ENCODE results near the gene ACSL4.
"Not testable (repeated sequence)": the region's sequence is repeated elsewhere in the genome, so short reads cannot be mapped to it uniquely, and the experiment has no call there.

The ACSL4 gene

DNA sequence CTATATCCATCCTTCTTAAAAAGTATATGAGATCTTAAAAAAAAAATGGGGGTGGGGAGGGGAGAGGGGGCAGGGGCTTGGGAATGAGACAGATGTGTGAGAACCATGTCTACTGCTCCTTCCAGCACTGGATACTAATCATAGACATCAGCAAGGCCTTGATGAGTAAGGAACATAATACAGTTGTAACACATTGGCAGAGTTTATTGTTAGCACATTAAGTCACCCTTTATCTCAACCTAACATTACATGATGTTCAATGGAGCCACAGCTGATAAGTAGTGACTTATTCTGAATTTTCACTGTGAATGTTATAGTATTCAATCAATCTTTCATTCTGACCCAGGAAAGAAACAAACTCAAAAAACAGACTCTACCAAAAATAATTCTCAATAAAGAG, 60.8 kb downstream of the ACSL4 start:
- DNase-seq (ENCODE audit: low spot score) = no peak

DNA sequence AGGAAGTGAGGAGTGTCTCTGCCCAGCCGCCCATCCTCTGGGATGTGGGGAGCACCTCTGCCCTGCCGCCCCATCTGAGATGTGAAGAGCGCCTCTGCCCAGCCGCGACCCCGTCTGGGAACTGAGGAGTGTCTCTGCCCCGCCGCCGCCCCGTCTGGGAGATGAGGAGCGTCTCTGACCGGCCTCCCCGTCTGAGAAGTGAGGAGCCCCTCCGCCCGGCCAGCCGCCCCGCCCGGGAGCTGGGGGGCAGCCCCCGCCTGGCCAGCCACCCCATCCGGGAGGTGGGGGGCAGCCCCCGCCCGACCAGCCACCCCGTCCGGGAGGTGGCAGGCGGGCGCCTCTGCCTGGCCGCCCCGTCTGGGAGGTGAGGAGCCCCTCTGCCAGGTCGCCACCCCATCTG, 61.9 kb downstream of the ACSL4 start:
- DNase-seq (ENCODE audit: low spot score) = not testable (repeated sequence)

DNA sequence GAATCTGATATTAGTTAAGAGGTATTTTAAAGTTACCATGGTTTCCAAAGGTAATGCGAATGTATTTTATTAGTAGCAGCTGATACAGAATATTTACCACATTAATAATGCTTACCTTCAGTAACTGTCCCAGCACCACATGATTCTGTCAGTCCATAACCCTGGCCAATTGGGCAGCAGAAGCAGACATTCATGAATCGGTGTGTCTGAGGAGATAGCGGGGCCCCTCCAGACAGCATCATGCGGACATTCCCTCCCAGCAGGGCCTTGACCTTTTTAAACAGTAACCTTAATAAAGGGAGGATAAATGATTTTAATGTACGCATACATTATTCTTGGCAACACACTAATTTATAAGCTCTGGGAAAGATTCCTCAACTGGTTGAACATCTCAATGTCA, 65.1 kb downstream of the ACSL4 start:
- DNase-seq (ENCODE audit: low spot score) = no peak

DNA sequence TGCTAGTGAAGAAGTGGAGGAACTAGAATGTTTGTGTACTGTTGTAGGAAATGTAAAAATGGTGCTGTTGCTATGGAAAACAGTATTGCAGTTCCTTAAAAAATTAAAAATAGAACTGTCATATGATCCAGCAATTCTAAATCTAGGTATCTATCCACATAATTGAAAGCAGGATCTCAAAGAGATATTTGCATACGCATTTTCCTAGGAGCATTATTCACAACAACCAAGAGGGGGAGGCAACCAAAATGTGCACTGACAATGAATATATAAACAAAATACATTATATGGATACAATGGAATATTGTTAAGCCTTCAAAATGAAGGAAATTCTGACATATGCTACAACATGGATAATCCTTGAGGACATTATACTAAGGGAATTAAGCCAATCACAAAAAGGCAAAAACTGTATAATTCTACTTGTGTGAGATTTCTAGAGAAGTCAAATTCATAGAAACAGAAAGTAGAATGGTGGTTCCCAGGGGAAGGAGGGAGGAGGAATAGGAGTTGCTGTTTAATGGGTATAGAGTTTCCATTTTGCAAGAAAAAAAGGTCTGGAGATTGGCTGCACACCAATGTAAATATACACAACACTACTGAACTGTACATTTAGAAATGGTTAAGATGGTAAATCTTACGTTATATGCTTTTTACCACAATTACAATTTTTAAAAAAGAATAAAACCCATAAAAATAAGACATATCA, 72.5 kb downstream of the ACSL4 start:
- DNase-seq (ENCODE audit: low spot score) = no peak

DNA sequence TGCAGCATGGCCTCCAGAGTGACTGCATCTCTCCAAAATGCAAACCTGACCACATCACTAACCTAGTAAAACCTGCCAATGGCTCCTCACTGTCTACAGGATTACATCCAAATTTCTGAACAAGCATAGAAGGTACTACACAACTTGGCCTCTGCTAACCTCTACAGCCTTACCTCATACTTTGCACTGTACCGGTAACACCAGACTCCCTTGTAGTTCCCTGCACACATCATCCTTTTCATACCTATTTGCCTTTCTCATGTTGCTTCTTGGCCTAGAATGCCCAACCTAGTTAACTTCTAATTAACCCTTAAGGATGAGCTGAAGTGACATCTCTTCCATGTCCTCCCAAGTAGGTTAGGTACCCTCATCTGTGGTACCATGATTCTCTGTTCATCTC, 74.7 kb downstream of the ACSL4 start:
- DNase-seq (ENCODE audit: low spot score) = no peak

DNA sequence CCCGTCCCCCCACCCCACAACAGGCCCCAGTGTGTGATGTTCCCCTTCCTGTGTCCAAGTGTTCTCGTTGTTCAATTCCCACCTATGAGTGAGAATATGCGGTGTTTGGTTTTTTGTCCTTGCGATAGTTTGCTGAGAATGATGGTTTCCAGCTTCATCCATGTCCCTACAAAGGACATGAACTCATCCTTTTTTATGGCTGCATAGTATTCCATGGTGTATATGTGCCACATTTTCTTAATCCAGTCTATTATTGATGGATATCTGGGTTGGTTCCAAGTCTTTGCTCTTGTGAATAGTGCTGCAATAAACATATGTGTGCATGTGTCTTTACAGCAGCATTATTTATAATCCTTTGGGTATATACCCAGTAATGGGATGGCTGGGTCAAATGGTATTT, 75.7 kb downstream of the ACSL4 start:
- not testable (repeated sequence) for DNase-seq (ENCODE audit: low spot score)

DNA sequence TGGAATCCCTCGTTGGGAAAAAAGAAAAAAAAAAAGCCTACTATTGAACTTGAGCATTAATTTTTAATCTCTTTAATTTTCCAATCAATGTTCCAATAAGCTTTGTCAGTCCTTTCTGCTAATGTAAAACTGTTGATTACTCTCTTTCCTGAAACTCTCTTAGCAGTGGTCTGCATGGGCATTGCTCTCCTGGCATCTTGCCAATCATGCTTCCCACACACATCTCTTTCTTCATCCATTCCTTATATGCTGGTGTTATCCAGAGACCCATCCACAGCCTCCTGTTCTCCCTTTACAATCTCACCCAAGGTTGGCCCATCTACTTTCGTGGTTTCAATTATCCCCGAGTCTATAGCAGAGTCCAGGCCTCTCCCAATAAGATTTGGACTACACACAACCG, 76.3 kb downstream of the ACSL4 start:
- no peak for DNase-seq (ENCODE audit: low spot score)

DNA sequence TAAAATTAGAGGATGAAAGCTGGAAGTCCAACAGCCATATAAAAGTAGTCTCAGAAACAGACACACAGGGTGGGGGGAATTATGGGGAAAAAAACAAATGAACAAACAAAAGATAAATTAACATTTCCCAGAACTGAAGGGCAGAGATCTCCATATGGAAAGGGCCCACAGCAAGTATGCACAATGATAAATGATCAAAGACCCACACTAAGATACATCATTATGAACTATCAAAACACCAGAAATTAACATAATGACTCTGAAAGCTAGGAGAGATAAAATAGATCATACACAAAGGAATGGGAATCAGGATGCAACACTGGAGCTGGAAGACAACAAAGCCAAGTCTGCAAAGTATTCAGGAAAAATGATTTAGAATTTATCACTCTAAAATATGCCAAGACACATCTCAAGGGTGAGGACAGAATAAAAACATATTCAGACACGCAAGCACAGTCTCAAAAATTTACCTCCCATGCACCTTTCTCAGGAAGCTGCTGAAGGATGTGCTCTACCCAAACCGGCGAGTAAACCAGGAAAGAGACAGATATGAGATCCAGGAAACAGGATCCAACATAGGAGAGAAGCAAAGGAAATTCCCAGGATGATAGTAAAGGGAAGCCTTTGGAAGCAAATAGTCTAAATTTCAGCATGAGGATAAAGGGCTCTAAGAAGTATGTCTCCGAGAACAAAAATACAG, 77.4 kb downstream of the ACSL4 start:
- no peak for DNase-seq (ENCODE audit: low spot score)

DNA sequence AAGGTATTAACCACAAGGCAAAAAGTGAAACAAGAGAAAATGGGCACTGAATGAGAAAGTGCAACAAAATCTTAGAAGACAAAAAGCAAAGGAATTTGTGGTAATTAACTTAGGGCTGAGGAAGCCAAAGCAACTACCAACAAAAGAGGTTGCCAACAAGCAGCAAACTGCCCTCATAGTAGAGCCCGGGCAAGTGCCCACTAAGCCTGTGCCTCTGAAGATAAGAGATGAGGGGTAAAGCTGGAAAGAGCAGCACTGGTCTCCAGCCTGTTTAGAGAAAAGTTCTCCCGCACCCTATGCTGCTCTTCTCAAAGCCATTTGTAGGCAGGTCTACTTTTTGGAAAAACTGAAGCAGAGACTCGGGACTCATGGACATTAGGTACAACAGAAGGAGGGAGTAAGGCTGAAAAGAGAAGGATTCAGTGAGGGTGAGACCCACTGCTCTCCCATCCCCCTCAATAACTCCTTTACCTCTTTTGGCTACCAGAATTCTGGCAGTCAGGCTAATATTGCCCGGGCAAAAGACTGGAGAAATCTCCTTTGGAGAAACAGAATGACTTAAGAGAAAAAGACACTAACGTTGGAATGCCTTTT, 78.4 kb downstream of the ACSL4 start:
- DNase-seq (ENCODE audit: low spot score) = no peak

DNA sequence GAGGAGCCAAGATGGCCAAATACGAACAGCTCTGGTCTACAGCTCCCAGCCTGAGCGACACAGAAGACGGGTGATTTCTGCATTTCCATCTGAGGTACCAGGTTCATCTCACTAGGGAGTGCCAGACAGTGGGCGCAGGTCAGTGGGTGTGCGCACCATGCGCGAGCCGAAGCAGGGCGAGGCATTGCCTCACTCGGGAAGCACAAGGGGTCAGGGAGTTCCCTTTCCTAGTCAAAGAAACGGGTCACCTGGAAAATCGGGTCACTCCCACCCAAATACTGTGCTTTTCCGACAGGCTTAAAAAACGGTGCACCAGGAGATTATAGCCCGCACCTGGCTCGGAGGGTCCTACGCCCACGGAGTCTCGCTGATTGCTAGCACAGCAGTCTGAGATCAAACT, 88.4 kb downstream of the ACSL4 start:
- DNase-seq (ENCODE audit: low spot score) = not testable (repeated sequence)

DNA sequence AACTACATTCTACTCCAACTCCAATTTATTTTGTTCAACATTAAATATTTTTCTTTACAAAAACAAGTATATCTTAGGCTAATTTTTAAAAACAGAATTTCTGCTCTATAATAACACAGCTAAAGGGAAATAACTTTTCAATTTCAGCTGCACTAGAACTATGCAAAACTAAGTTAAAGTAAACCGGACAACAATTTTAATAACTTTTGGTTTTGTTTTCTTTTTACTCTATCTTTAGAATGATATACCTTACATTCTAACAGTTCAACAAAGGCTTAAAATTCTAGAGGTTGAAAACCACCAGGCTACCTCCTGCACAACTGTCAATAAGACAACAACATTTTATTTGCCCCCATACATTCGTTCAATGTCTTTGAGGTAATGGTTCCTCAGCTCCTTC, 89.4 kb downstream of the ACSL4 start:
- DNase-seq (ENCODE audit: low spot score) = no peak

DNA sequence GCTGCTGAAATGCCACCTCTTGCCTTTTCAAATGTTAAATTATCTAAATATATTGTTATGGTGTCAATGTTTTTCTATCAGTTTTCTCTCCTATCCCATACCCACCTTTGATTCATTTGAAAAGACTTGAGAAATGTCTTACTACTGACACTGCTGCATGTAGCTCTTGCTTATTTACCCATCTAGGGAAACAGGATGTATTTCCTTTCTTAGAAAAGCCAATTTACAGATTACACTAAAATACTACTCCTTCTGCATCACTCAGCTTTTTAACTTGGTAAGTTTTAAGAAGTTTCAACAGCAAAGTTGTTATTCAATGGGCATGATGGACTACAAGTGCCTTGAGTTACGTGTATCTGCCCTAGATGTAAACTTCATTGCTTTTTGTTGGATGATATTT, 94.9 kb downstream of the ACSL4 start:
- DNase-seq (ENCODE audit: low spot score) = no peak

DNA sequence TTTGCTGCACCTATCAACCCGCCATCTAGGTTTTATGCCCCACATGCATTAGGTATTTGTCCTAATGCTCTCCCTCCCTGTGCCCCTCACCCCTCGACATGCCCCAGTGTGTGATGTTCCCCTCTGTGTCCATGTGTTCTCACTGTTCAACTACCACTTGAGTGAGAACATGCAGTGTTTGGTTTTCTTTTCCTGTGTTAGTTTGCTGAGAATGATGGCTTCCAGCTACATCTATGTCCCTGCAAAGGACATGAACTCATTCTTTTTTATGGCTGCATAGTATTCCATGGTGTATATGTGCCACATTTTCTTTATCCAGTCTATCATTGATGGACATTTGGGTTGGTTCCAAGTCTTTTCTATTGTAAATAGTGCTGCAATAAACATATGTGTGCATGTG, 95.6 kb downstream of the ACSL4 start:
- not testable (repeated sequence) for DNase-seq (ENCODE audit: low spot score)

DNA sequence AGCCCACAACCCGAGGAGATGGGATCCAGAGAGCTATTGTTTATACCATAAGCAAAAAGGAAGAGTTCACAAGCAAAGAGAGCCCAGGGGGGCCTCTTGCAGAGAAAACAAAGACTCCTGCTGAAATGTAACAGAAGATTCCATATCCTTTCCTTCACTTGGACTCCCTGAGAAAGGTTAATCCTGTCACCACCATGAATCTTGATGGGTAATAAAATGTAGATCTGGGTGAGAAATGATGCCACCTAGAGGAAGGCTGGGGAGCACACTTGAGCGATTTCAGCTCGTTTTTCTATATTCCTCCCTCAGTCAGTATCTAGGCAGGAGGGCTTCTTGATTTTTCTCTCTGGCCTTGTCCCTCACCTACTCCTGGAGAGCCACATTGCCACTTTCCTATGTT, 97.9 kb downstream of the ACSL4 start:
- no peak for DNase-seq (ENCODE audit: low spot score)

DNA sequence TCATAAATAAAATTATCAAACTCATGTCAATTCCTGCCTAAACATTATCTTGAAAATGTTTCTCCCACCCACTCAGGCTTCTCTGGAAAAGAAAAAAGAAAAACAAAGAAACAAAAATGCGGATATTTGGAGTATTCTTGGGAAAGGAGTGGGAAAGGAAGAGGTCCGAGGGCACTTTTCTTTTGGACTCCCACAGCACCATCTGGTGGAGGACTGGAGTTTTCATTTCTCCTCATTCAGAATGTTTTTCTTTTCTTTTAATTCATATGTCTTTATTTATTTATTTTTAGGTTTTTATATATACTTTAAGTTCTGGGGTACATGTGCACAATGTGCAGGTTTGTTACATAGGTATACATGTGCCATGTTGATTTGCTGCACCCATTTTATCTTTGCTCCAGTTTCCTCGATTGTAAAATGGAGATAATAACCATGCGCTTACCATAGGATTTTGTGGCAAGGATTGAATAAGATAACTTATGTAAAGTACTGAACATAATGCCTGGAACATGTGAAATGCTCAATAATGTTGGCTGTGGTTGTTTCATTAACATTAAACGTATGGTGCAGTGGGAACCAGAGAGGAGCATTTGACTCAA, 100.1 kb downstream of the ACSL4 start:
- peak; percentile 19 for DNase-seq (ENCODE audit: low spot score)

DNA sequence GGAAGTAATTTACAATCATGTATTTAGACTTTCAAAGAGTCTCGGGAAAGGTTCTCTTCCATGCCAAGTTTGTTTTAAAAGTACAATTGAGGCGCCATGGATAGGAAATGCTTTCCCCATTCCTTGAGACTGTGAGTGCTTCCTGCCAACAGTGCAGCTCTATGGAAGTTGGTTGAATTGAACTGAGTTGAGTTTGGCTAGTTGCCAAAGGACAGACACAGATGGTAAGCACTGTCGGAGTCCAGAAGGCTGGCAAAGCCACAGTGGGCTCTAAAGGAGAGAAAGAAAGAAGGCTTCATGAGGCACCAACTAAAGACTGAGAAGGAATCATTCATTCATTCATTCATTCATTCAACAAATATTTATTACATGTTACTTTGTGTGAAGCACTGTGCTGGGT, 103.7 kb downstream of the ACSL4 start:
- peak; percentile 83 for DNase-seq (ENCODE audit: low spot score)

DNA sequence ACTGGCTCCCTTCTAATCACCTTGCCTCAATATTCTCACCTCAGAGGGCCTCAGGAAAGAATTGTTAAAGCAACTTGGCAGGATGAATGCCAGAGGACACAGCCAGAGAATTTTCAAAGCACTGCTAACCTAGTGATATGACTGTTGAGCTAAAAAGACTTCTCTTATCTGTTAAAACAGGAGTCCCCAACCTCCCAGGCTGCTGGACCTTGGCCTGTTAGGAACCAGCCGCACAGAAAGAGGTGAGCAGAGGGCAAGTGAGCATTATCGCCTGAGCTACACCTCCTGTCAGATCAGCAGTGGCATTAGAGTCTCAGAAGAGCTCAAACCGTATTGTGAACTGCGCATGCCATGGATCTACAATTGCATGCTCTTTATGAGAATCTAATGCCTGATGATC, 106.4 kb downstream of the ACSL4 start:
- DNase-seq (ENCODE audit: low spot score) = no peak

DNA sequence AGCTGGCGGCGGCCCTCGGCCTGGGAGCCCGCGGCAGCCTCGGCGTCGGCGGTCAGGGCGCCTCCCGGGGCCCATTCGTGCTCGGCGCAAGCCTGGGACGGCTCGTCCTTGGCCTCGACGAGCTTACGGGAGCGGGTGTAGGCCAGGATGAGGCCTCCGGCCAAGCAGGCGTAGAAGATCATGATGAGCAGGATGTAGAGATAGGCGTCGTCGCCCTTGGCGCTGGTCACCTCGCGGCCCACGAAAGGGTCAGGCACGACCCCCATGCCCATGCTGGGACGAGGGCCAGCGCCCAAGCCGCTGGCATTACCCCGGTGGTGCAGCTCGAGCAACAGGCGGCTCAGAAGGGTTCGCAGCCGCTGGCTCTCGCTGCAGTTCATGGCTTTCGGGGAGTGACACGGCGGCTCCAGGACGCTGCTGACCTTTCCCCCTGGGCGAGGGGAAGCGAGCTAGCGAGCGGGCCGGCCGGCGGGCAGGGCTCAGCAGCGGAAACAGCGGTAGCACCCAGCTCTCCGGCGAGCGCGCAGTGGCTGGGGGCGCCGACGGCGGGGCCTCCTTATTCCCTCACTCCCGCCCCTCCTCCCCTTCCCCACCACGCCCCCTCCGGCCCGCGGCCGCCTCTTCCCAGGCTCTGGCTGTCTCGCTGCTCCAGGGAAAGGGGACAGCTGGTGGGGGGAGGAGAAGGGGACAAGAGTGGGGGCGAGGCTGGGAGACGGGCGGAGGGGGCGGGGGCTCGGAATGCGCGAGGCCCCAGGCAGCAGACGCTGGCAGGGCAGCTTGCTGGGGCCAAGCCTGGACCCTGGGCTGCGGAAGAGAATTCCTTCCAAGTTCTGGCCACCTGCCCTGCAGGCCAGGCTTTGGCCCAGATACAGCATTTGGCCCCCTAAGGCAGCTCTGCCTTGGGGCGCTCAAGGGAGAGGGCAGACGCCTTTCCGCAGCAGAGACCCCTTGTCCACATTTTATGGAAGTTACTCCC, 108.1 kb downstream of the ACSL4 start, which contains the start of gene KCNE5:
TSS of gene KCNE5 (minus strand) at position 532 of the 976 bp plus-strand sequence. CDS start at position 380, 152 bp downstream.
- no peak for DNase-seq (ENCODE audit: low spot score)

DNA sequence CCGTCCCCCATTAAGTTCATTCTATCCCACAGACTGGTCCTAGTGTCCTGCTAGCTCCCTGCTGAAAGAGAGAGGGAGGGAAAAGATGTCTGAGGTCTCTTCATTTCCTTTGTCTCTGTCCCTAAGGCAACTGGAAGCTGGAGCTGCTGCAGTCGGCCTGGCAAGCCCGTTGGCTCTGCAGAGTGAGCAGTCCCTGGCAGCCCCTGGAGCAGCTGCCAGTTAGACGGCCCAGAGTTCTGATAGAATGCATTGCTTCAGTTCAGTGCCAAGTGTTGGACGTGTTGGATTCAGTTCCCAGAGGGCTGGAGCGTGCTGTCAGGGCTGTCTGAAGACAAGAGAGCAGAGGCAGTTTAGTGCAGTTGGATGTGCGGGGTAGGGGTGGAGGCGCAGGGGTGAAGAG, 109.1 kb downstream of the ACSL4 start:
- DNase-seq (ENCODE audit: low spot score) = peak; percentile 10

DNA sequence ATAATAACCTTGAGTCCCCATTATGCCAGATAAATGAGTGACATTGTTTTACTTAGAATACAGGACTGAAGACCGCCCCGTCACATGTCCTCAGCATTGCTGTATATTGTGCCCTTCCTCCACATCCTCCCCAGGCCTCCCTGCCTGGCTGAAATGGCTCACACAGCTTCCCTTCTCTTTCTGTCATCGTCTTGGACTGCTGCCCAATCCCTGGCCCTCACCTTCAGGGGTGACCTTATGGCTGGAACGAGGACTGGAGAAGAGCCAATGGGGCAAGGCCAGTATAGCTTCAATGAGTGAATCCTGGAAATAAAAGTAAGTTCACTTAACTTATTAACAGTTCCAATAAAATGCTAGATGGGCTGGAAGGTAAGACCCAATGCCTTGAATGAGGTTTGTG, 110.8 kb downstream of the ACSL4 start:
- no peak for DNase-seq (ENCODE audit: low spot score)

DNA sequence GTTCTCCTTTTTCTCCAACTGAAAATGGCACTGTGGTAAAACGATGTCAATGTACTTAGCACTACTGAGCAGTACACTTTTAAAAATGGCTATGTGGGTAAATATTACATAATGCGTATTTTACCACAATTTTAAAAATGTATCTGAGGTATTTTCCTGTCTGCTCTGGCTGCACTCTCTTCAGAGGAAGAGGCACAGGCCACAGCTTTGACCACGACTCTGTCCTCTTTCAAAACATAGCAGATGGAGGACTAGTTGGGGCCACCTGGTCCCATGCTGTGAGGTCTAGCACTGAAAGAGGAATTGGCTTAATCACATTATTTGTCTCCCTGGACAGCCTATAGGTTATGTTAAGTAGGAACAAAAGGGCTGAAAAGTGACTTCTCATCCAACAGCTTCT, 113.3 kb downstream of the ACSL4 start:
- DNase-seq (ENCODE audit: low spot score) = peak; percentile 77

DNA sequence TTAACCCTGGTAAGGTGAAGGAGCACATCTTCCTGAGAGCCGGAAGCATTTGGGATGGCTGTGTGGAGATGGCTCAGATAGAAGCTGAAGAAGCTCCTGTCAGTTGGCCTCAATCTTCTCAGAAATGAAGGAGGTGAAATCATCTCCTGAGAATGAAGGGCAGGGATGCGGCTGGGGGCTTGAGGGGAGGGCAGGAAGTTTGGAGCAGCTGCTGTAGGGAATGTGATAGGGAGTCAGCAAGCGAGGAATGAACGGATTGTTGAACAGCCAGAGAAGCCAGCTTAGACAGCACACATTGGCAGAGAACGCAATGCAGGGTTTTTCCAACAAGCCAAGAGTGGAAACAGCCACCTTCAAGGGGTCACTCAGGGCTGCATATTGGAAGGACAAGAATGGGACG, 118.1 kb downstream of the ACSL4 start:
- DNase-seq (ENCODE audit: low spot score) = no peak

All from cerebellar cortex (tissue), 1 donor.